ENCODE results near the gene NPW. TPM values are rescaled to one million over a fixed set of nuclear protein-coding genes. Genes with fewer than 3 reads are reported as not detected.
A peak's percentile ranks its signal among the peaks of the same experiment; 100 is the strongest.

NPW gene
- total RNA-seq, 1 experiment from 2014 or later = 7.1 TPM

- H2AK5ac ChIP-seq (ENCODE audit: insufficient read length, low read length) = no peak overlapping the region
- H3K23me2 ChIP-seq (ENCODE audit: insufficient read length, low read depth, low read length, poor library complexity, severe bottlenecking) = peaks cover 25% of the 10 kb centered on the region
- WGBS (ENCODE audit: extremely low coverage, insufficient read length, low lambda C conversion rate) = no CpG with 5 or more reads among the region's 58 CpGs
- H3K4ac ChIP-seq (ENCODE audit: low read depth, low read length) = no peak overlapping the region
- peak overlapping the region; percentile 85 to 88 for H3K4me3 Mint-ChIP-seq
- H3K56ac ChIP-seq (ENCODE audit: insufficient read length, low read depth, low read length) = no peak overlapping the region
- peak overlapping the region; percentile 81 for H3K4me2 ChIP-seq (ENCODE audit: insufficient read depth, insufficient read length, low read length)
- peaks cover 57% of the 10 kb centered on the region for H3K27me3 Mint-ChIP-seq (ENCODE audit: low read depth)
- no peaks in the 10 kb centered on the region for H3K9me3 ChIP-seq (ENCODE audit: control insufficient read depth, low read depth, low read length)
- peaks cover 2% of the 10 kb centered on the region for H4K20me1 ChIP-seq (ENCODE audit: control insufficient read depth, insufficient read depth, insufficient read length)
- no peak overlapping the region for H4K8ac ChIP-seq (replicated peaks; ENCODE audit: insufficient read length, low read depth, low read length)
- no peak overlapping the region for H4K5ac ChIP-seq (ENCODE audit: insufficient read length, low read depth, low read length)
- no peak overlapping the region for H4K91ac ChIP-seq (ENCODE audit: insufficient read length, low read depth, low read length)
- peak; percentile 58 for DNase-seq
- H2BK12ac ChIP-seq (ENCODE audit: insufficient read length, low read depth, low read length) = no peak overlapping the region
- H3K23ac ChIP-seq (ENCODE audit: insufficient read length, low read depth, low read length) = no peak overlapping the region
- H3K79me2 ChIP-seq (ENCODE audit: insufficient read depth, low read length) = no peaks in the 10 kb centered on the region; the same call in 1 of the 2 replicates
- H2BK5ac ChIP-seq (ENCODE audit: insufficient read length, low read length) = no peak overlapping the region
- no peaks in the 10 kb centered on the region for H3K79me1 ChIP-seq (ENCODE audit: insufficient read depth, low read depth, low read length, poor library complexity, severe bottlenecking)
- no peak overlapping the region for H3K27ac ChIP-seq (ENCODE audit: insufficient read length, low read depth, low read length)
- no peak overlapping the region for H2BK120ac ChIP-seq (ENCODE audit: low read depth, low read length, poor library complexity, severe bottlenecking)
- H3K4me1 ChIP-seq (ENCODE audit: insufficient read depth, low read length) = no peaks in the 10 kb centered on the region; the same call in 1 of the 2 replicates
- no peak overlapping the region for H2AFZ ChIP-seq (ENCODE audit: low read length)
- peak overlapping the region; percentile 52 for H3K9ac ChIP-seq (ENCODE audit: extremely low read depth, insufficient read length, low read length)
- H3K18ac ChIP-seq (ENCODE audit: insufficient read length, low read depth, low read length) = peak overlapping the region; percentile 38
- no peaks in the 10 kb centered on the region; a peak in 1 of 5 replicates for H3K9me3 Mint-ChIP-seq
- H3K27me3 ChIP-seq (ENCODE audit: insufficient read depth, low read length) = peaks cover 26% of the 10 kb centered on the region
- H2BK20ac ChIP-seq (ENCODE audit: low read depth, low read length, poor library complexity, severe bottlenecking) = no peak overlapping the region
- peaks cover 30 to 37% of the 10 kb centered on the region in 2 experiments for H3K4me1 Mint-ChIP-seq
- no peak overlapping the region for H2BK15ac ChIP-seq (ENCODE audit: low read depth, low read length)
- H3K36me3 Mint-ChIP-seq (ENCODE audit: insufficient read depth in 1 of 3, low read depth in 3 of 3) = peaks cover 0 to 20% (median 18%) of the 10 kb centered on the region in 3 experiments
- H3T11ph ChIP-seq (ENCODE audit: low read length) = no peak overlapping the region
- peak overlapping the region in 2 of 3 experiments; percentile 26 to 92; a peak in 3 of 7 replicates for H3K27ac Mint-ChIP-seq
- TF ChIP-seq, protein P1, sequence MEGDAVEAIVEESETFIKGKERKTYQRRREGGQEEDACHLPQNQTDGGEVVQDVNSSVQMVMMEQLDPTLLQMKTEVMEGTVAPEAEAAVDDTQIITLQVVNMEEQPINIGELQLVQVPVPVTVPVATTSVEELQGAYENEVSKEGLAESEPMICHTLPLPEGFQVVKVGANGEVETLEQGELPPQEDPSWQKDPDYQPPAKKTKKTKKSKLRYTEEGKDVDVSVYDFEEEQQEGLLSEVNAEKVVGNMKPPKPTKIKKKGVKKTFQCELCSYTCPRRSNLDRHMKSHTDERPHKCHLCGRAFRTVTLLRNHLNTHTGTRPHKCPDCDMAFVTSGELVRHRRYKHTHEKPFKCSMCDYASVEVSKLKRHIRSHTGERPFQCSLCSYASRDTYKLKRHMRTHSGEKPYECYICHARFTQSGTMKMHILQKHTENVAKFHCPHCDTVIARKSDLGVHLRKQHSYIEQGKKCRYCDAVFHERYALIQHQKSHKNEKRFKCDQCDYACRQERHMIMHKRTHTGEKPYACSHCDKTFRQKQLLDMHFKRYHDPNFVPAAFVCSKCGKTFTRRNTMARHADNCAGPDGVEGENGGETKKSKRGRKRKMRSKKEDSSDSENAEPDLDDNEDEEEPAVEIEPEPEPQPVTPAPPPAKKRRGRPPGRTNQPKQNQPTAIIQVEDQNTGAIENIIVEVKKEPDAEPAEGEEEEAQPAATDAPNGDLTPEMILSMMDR (conservative IDR thresholded peaks at IDR 0.05) = no peak
- peak overlapping the region; percentile 52; the same call in 1 of the 2 replicates for H3K14ac ChIP-seq (ENCODE audit: insufficient read depth, low read length)
Measured at GRCh38 chr16:1984347-1985225, 35.0 kb upstream of the NPW start.

All from H9 (cell line).